GM19240 (cell line): ENCODE measurements around the gene PPOX.

Source experiments
- DNase-seq: peaks from one replicate; pipeline ENCODE4 v3.0.0; 2011; ENCODE audit warnings: low spot score; ENCODE audit not compliant: insufficient read length

PPOX gene

DNA sequence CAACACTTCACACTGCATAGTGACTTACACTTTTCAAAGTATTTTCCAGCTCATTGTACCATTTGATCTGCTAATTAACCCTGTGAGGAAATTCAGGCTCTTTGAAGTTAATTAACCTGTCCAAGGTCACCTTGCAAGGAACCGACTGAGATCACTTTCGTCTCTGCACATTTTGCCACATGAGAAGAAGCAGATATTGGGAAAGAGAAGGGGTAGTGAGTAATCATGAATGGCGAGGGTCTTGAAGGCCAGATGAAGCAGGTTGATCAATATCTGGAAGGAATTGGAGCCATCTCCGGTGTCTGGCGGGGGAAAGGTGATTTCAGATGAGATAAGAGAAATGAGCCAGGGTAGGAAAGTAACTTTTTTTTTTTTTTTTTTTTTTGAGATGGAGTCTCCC, 53.8 kb downstream of the PPOX start:
- DNase-seq: no peak
